Tibial nerve (tissue), 4 donors: ENCODE results near the gene EPN3. TPM values are rescaled to one million over a fixed set of nuclear protein-coding genes. Genes with fewer than 3 reads are reported as not detected.
A peak's percentile ranks its signal among the peaks of the same experiment; 100 is the strongest.

Experiments
- DNase-seq, 2 donors: peaks; one replicate each; pipeline ENCODE4 v3.0.0-alpha.2; 2019; ENCODE audit warnings: low spot score in 2 of 2
- H3K27ac ChIP-seq, 4 donors: fragments of 200-600 bp; sonication (generic) in 3 of 4; one replicate each; pipeline ENCODE4 v1.5.1; 2017 to 2019; ENCODE audit warnings: mild to moderate bottlenecking in 1 of 4
- H3K27me3 ChIP-seq, 2 donors: fragments of 200-600 bp; sonication (generic) in 1 of 2; one replicate each; pipeline versions ENCODE4 v1.5.1 to v1.6.0; 2017 to 2019
- H3K36me3 ChIP-seq, 3 donors: fragments of 200-600 bp; sonication (generic); one replicate each; pipeline ENCODE4 v1.5.1; 2018 to 2019
- H3K4me1 ChIP-seq, 4 donors: fragments of 200-600 bp; sonication (generic) in 3 of 4; one replicate each; pipeline ENCODE4 v1.5.1; 2017 to 2019
- H3K4me3 ChIP-seq, 4 donors: fragments of 200-600 bp; sonication (generic) in 3 of 4; one replicate each; pipeline ENCODE4 v1.5.1; 2017 to 2019; ENCODE audit warnings: mild to moderate bottlenecking in 1 of 4, moderate library complexity in 1 of 4
- H3K9me3 ChIP-seq, 4 donors: fragments of 200-600 bp; sonication (generic) in 3 of 4; one replicate each; pipeline ENCODE4 v1.5.1; 2017 to 2019
- EP300 ChIP-seq, 2 donors: sonication (generic); formaldehyde crosslinking; IDR thresholded peaks; one replicate each; pipeline ENCODE4 v1.6.1; 2017; ENCODE audit warnings: antibody characterized with exemption in 2 of 2, mild to moderate bottlenecking in 1 of 2
- POLR2A ChIP-seq, 2 donors: fragments of 450-650 bp; IDR thresholded peaks; one replicate each; pipeline ENCODE4 v1.6.1; 2017; ENCODE audit warnings: antibody characterized with exemption in 2 of 2, mild to moderate bottlenecking in 2 of 2, moderate library complexity in 2 of 2
- WGBS, 2 donors: methylation state at CpG; one replicate each; pipeline ENCODE4 v1.1.5; 2018; 5-methylcytosine and 5-hydroxymethylcytosine counted together
- total RNA-seq, 4 donors: library from RNA; depleted of rRNA; stranded (reverse); fragments of >200 nt; gene quantifications; one replicate each; pipeline ENCODE4 v1.1.0, GENCODE V29; 2016
- TF ChIP-seq, protein P1 (sequence below), 5 experiments: fragments of 200-600 bp in 3 of 5; fragments of 450-650 bp in 2 of 5; sonication (generic) in 3 of 5; IDR thresholded peaks; one replicate each; pipeline ENCODE4 v1.5.1; 2016 to 2019; ENCODE audit warnings: antibody characterized with exemption in 5 of 5, mild to moderate bottlenecking in 3 of 5, moderate library complexity in 2 of 5

The EPN3 gene
- total RNA-seq, 4 donors from 2014 or later: 0.22 to 0.42 TPM; not detected in 2

DNA sequence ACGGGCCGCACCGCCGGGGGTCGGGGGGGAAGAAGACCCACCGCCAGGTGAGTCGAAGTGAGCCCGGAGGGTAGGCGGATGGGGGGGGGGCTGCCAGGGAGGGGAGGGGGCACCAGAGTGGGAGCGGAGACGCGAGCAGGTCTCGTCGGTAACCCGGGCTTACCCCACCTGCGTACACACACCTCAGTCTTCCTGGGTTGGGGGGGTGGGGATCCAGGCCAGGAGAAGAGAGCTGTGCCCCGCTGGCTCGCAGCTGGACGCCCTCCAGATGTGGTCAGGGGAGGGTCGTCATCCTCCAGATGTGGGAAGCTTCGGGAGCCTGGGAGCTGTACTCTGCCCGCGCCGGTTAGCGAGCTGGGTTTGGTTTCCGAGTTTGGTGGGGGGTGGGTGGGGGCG is 29.2 kb downstream of the EPN3 start:
- peaks cover 0 to 70% (median 37%) of the 10 kb centered on the region in 4 donors for H3K4me1 ChIP-seq
- no peak overlapping the region for H3K27ac ChIP-seq
- no peaks in the 10 kb centered on the region for H3K36me3 ChIP-seq
- WGBS, 2 donors: 0 to 2% methylated on average over 6 to 13 of the region's 27 CpGs
- no peaks in the 10 kb centered on the region for H3K9me3 ChIP-seq
- no peak for DNase-seq
- H3K4me3 ChIP-seq: no peak overlapping the region
- TF ChIP-seq, protein P1, sequence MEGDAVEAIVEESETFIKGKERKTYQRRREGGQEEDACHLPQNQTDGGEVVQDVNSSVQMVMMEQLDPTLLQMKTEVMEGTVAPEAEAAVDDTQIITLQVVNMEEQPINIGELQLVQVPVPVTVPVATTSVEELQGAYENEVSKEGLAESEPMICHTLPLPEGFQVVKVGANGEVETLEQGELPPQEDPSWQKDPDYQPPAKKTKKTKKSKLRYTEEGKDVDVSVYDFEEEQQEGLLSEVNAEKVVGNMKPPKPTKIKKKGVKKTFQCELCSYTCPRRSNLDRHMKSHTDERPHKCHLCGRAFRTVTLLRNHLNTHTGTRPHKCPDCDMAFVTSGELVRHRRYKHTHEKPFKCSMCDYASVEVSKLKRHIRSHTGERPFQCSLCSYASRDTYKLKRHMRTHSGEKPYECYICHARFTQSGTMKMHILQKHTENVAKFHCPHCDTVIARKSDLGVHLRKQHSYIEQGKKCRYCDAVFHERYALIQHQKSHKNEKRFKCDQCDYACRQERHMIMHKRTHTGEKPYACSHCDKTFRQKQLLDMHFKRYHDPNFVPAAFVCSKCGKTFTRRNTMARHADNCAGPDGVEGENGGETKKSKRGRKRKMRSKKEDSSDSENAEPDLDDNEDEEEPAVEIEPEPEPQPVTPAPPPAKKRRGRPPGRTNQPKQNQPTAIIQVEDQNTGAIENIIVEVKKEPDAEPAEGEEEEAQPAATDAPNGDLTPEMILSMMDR (IDR thresholded peaks at IDR 0.05): no peak
- TF ChIP-seq POLR2A (IDR thresholded peaks at IDR 0.05): no peak
- no peak for TF ChIP-seq EP300 (IDR thresholded peaks at IDR 0.05)
- H3K27me3 ChIP-seq: peaks cover 3 to 72% of the 10 kb centered on the region in 2 donors

- Histone ChIP-seq H3K27me3 (peaks cover 3 to 75% of the 10 kb centered on the region in 2 donors), H3K4me3 (no peak overlapping the region), H3K9me3 (no peaks in the 10 kb centered on the region), H3K36me3 (no peaks in the 10 kb centered on the region), H3K27ac (no peak overlapping the region), H3K4me1 (peaks cover 0 to 70% (median 37%) of the 10 kb centered on the region in 4 donors)
- TF ChIP-seq, protein P1 (IDR thresholded peaks at IDR 0.05): no peak
- no peak for TF ChIP-seq POLR2A (IDR thresholded peaks at IDR 0.05)
- no peak for TF ChIP-seq EP300 (IDR thresholded peaks at IDR 0.05)
- WGBS, 2 donors: 21 to 27% methylated on average over 19 to 22 of the region's 22 CpGs
- no peak for DNase-seq
Measured at GRCh38 chr17:50562242-50563091, 29.9 kb downstream of the EPN3 start.

GRCh38 chr17:50563092-50563511 is 30.6 kb downstream of the EPN3 start:
- Histone ChIP-seq H3K4me1 (peaks cover 0 to 70% (median 37%) of the 10 kb centered on the region in 4 donors), H3K9me3 (no peaks in the 10 kb centered on the region), H3K27ac (no peak overlapping the region), H3K36me3 (no peaks in the 10 kb centered on the region), H3K4me3 (no peak overlapping the region), H3K27me3 (peaks cover 3 to 75% of the 10 kb centered on the region in 2 donors)
- DNase-seq: no peak
- 54 to 61% methylated on average over 4 of the region's 4 CpGs for WGBS, 2 donors
- TF ChIP-seq EP300 (IDR thresholded peaks at IDR 0.05) (no peak), POLR2A (IDR thresholded peaks at IDR 0.05) (no peak)
- TF ChIP-seq, protein P1 (IDR thresholded peaks at IDR 0.05): no peak

GRCh38 chr17:50564916-50565315 is 32.4 kb downstream of the EPN3 start:
- H3K4me3 ChIP-seq: peak overlapping the region in 2 of 4 donors; percentile 3 to 18
- H3K4me1 ChIP-seq: peaks cover 0 to 54% (median 28%) of the 10 kb centered on the region in 4 donors
- TF ChIP-seq, protein P1 (IDR thresholded peaks at IDR 0.05): no peak
- TF ChIP-seq EP300 (IDR thresholded peaks at IDR 0.05) (no peak), POLR2A (IDR thresholded peaks at IDR 0.05) (no peak)
- peak; percentile 50 to 66 for DNase-seq
- no peak overlapping the region for H3K27ac ChIP-seq
- WGBS, 2 donors: 9 to 11% methylated on average over 19 of the region's 19 CpGs
- no peaks in the 10 kb centered on the region for H3K9me3 ChIP-seq
- peaks cover 3 to 64% of the 10 kb centered on the region in 2 donors for H3K27me3 ChIP-seq
- H3K36me3 ChIP-seq: no peaks in the 10 kb centered on the region
